ENCODE measurements around the gene EXT2.

The EXT2 gene

DNA sequence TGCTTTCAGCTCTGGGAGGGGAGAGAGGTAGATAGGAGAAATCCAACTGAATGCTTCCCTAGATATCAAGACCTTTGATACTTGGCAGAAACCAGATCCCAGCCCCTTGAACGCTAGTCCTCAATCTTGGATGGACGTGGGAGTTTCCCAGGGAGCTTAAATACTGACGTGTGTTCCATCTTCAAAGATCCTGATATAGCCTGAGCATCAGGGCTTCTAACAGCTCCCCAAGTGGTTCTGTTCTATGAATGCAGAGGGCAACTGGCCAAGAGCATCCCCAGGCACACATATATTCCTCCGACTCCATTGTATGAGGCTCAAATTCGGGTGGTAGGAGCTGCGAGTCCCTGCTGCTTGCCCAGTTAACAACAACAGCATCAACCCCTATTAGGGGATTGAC lies 38.1 kb upstream of the EXT2 start:
- H3K4me3 ChIP-seq (ENCODE audit: low read depth, low read length), result no peak overlapping the region
- peak; percentile 18 for DNase-seq (ENCODE audit: low read depth)
- TF ChIP-seq, protein P1, sequence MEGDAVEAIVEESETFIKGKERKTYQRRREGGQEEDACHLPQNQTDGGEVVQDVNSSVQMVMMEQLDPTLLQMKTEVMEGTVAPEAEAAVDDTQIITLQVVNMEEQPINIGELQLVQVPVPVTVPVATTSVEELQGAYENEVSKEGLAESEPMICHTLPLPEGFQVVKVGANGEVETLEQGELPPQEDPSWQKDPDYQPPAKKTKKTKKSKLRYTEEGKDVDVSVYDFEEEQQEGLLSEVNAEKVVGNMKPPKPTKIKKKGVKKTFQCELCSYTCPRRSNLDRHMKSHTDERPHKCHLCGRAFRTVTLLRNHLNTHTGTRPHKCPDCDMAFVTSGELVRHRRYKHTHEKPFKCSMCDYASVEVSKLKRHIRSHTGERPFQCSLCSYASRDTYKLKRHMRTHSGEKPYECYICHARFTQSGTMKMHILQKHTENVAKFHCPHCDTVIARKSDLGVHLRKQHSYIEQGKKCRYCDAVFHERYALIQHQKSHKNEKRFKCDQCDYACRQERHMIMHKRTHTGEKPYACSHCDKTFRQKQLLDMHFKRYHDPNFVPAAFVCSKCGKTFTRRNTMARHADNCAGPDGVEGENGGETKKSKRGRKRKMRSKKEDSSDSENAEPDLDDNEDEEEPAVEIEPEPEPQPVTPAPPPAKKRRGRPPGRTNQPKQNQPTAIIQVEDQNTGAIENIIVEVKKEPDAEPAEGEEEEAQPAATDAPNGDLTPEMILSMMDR (conservative IDR thresholded peaks at IDR 0.05; ENCODE audit: low read depth, low read length), result peak; percentile 25

DNA sequence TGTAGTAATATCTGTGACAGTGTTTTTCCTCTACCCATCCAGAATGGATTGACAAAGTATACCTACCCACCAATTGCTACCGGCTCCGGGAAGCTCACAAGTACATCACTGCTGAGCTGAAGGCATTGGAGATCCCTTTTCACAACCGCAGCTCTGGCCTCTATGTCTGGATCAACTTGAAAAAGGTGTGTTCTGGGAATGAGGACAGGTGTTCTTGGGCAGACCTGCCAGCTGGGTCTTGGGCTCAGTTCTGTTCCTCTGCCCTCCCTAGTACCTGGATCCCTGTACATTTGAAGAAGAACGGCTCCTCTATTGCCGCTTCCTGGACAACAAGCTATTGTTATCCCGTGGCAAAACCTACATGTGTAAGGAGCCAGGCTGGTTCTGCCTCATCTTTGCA lies 37.2 kb upstream of the EXT2 start:
- TF ChIP-seq, protein P1 (conservative IDR thresholded peaks at IDR 0.05; ENCODE audit: low read depth, low read length), result no peak
- DNase-seq (ENCODE audit: low read depth), result no peak
- no peak overlapping the region for H3K4me3 ChIP-seq (ENCODE audit: low read depth, low read length)

DNA sequence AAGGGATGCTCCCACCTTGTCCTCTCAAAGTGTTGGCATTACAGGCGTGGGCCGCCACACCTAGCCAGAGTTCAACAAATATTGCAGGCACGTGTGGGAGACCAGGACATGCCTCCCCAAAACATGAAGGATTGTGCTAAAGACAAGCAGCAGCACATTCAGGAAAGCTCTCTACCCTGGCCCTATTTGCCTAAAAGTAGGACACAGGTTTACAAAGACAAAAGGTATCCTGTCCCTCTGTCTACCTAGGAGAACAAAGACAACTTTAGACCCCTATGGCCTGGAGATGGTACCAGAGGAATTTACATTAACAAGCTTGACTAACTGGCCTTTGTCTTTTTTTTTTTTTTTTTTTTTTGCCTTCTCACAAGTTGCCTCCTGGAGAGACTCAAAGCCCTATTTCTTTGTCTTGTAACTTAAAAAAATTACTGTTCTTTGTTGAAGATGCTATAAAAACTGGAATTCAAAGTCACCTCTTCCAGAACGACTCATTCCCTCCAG lies 30.3 kb upstream of the EXT2 start:
- H3K4me3 ChIP-seq (ENCODE audit: low read depth, low read length), result no peak overlapping the region
- TF ChIP-seq, protein P1 (conservative IDR thresholded peaks at IDR 0.05; ENCODE audit: low read depth, low read length), result no peak
- peak; percentile 11 for DNase-seq (ENCODE audit: low read depth)

DNA sequence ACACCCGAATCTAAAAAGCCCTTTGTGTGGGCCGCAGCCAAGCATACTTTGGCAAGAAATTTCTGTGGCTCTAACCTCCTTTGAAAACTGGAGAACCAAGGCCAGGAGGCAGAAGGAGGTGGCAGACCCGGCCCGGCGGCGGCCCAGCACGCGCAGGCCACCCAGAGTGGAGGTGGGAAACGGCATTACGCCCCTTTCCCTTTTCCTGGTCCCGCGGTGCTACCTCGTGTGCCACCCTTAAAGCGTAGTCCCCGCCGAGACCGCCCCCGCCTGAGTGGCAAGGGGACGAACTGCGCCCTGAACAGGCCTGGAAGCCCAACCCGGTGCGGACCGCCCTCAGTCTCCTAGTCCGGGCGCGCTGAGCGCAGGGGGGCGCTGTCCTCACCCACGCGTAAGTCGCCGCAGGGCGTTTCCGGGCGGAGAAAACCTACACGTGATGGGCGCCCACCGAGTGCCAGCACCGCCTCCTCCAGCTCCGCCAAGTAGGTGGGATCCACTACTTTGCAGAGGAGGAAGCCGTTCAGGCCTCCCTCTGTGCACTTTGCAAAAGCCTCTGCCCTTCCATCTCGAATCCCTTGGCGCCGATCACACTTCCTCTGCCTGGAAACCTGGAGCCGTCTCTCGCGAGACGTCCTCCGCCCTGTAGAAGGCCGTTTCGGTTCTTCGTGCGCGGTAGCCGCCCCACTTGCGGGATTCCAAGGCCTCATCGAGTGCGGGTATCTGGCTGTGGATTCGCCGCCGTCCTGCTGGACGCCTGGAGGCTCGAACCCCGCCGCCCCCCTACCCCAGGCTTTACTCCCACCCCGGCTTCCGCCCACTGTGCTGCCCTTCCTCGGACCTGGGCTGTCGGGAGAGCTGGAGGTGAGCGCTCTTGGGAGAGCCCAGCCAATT lies 29.4 kb upstream of the EXT2 start, which contains the start of gene ACCS:
Gene ACCS (plus strand): TSS at position 430 of the 891 bp plus-strand sequence. CDS start 1,358 bp downstream, outside the sequence.
- H3K4me3 ChIP-seq (ENCODE audit: low read depth, low read length), result peak within 1 kb of the TSS; percentile 75
- TF ChIP-seq, protein P1 (conservative IDR thresholded peaks at IDR 0.05; ENCODE audit: low read depth, low read length), result peak; percentile 83
- peak; percentile 98 for DNase-seq (ENCODE audit: low read depth)

DNA sequence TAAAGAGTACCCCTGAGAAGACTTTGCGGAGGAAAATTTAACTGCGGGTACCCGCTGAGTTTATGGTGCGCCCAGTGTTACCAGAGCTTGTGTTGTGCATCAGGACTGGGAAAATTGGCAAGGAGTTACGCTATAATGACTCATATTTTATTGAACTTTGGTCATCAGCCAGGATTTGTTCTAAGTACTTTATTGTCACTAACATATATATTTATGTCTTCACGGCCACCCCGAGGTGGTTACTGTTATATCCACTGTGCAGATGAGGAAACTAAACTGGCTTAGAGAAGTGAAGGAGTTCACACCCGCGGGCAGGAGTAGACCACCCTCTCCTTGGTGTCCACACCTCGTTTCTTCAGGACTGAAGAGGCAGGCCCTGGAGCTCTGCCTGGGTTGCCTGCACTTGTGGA lies 28.7 kb upstream of the EXT2 start:
- peak overlapping the region; percentile 75 for H3K4me3 ChIP-seq (ENCODE audit: low read depth, low read length)
- DNase-seq (ENCODE audit: low read depth), result peak; percentile 84
- TF ChIP-seq, protein P1 (conservative IDR thresholded peaks at IDR 0.05; ENCODE audit: low read depth, low read length), result no peak

DNA sequence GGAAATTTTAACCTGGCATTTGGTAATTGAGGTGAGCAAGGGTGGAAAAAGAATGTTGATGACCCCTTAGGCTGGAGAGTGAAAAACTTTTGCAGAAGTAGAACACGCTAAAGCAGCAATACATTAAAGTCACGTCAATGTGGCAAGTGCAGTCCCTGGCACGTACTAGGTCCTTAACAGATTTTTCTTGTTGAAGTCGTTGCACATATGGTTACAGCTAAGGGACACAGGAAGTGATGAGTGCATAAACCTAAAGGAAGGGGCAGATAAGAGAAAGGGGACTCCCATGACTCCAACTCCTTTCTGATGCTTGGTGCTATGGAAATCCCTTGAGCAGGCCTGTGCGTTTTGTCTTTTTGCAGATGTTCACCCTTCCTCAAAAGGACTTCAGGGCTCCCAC lies 28.2 kb upstream of the EXT2 start:
- no peak for DNase-seq (ENCODE audit: low read depth)
- TF ChIP-seq, protein P1 (conservative IDR thresholded peaks at IDR 0.05; ENCODE audit: low read depth, low read length), result no peak
- H3K4me3 ChIP-seq (ENCODE audit: low read depth, low read length), result peak overlapping the region; percentile 75

Data from choroid plexus epithelial cell (primary cell).